ENCODE data around the gene TIGD3.

The TIGD3 gene

GRCh38 chr11:65375012-65375411 is 20.5 kb downstream of the TIGD3 start:
- DNase-seq = no peak

- no peak for DNase-seq
Measured at GRCh38 chr11:65376138-65376713, 21.7 kb downstream of the TIGD3 start.

DNA sequence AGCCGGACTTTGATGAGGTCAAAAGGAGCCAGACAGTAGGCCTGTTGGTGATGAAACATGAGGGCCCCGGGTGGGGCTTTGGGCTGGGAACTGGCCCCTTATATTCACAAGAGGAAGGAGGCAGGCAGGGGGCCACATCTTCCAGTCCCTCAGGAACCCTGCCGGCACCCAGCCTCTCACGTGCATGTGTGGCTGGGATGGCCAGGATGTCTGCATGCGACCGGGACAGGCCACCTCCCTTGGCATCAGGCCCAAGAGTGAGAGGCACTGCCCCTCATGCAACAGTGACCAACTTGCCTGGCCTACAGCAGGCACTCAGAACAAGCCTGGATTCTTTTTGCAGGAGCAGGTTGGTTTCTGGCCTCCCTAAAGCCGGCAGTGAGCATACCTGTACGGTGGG is 22.5 kb downstream of the TIGD3 start:
- DNase-seq = no peak

DNA sequence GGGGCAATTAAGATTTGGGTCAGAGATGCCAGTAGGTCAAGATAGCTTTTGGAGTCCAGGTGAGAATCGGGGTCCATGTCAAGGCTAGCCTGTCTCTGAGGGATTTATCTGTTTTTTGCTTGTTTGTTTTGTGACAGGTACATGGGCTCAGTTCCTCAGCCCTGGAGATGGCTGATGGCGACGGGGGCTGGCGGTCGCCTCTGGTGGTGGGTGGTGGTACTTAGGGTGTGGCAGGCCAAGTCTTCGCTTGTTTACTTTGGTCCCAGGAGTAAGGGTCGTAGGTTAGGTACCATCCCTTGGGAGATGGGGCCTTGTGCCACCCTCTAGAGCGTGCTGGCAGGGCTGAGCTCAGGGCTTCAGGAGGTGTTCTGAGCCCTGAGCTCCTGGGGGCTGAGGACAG is 23.2 kb downstream of the TIGD3 start:
- DNase-seq = no peak

GRCh38 chr11:65378208-65378927 is 23.8 kb downstream of the TIGD3 start:
- no peak for DNase-seq

DNA sequence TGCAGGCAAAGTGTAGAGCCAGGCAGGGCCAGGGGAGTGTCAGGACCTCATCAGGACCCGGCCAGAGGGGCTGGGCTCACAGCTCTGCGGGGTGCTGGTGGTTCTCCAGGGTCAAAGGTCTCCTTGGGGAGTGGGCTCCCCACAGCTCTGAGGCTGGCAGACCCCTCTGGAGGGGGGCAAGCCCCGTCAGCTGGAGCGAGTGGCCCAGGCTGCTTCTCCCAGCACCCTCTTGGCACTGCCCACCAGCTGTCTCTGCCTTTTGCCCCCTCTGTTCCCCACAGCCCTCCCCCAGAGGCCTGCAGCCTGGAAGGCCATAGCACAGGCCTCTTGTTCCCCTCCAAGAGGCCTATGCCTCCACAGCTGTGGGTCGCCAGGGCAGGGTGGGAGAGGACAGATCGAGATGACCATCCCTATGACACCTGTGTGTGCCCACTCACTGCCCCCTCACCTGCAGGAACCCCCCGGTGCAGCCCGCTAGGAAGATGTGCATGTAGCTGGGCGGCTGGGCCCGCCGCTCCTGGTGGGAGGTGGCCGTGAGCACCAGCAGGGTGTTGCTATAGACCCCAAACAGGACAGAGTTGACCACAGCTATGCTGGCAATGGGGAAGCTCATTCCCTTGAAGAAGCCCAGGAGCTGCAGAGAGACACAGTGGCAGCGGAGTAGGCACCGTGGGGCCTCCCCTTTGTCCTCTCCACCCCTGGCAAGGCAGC is 24.5 kb downstream of the TIGD3 start:
- no peak for DNase-seq

DNA sequence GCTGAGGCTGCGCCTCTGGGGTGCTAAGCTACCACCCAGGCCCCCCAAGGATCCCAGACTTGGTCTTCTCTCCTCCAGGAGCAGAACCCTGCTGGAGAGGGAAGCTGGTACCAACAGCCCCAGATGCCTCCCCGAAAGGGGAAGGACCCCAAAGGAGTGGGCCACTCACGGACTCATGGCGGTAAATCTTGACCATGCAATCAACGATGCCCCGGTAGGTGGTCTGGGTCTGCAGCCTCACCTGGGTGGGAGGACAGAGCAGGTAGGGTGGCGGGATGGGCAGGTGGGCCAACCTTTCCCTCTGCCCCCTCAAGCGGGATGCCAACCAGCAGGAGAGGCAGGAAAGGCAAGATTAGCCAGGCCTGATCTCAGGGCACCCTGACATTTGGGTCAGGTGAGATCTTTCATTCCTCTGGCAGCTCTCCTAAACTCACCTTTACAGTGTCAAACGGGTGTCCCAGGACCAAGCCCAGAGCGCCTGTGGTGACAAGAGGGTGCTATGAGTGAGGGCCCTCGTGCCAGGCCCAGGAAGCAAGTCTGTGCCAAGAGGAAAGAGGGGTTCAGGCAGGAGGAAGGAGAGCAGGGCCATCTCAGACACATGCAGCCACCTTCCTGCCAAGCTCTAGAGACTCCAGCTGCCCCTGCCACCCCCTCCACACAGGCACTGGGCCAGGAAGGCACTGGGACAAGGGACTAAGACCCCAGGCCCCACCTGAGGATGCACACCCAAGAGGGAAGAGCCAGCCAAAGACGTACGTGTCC is 25.3 kb downstream of the TIGD3 start:
- DNase-seq = no peak

DNA sequence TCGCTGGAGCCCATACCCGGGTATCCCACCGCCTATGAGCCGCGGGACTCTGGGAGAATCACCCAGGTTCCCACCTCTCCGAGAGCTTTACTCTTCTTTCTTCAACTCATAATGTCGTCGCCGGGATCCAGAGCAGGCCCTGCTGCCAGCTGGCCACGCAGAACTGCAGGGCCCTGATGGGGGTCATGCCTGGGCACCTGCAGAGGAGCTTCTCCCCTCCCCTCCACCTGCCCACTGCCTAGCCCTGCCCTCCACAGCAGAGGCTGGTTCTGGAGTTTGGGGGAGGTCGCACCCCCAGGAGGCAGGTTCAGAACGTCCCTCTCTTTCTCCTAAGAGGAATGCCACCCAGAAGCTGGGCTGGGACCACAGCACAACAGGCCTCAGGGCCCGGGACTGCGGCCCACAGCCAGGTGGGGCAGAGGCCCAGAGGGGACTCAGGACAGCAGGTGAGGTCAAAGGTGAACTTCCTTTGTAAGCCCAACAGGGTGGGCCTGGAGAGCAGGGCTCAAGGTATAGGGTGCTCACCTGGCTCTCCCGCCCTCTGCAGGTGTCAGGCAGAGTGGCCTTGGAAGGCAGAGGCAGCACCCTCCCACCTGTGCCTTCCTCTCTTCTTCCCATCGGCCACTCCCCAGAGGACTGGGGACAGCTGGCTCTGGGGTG is 26.0 kb downstream of the TIGD3 start:
- DNase-seq = no peak

DNA sequence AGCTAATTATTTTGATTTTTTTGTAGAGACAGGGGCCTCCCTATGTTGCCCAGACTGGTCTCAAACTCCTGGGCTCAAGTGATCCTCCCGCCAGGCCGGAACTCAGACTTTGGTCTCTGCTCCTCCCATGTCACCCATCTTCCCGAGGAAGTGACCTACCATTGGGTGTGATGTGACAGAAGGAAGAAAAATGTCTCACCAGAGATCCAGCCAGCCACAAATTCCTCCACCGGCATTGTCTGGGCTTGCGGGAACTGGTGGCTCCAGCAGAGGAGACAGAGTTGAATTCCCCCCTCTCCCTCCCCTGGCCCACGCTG is 27.1 kb downstream of the TIGD3 start:
- DNase-seq = no peak

DNA sequence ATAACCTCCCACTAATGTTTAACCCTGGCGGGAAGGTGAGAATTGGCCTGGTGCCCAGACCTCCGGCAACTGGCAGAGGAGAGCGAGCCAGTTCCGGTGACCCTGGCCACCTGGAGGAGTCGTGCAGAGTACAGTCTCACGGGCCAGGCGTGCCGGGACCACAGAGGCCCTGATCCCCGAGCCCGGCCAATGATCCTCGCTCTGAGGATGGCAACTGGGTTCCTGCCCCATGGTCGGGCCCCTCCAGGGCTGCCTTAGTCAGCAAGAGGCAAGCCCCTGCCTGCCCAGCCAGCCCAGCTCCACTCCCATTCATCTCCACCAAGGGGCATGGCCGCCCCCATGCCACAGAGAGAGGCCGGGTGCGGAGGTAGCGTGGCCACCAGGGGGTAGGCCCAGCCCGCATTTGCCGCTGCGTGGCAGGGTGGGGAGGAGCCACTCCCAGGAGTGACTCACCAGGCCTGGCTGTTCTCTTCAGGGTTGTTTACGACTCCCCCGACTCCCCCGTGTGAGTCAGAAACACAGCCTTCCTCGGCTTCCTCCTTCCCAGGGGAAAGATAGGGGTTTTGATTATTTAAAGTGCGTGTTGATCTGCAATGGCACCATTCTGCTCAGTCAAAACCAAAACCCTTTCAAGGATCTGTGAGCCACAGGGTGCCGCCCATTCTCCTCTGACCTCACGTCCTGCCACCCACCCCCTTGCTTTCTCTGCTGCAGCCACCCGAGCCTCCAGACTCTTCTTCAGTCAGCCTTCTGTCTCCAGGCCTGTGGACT is 27.7 kb downstream of the TIGD3 start, which contains the start of gene SLC25A45:
Gene SLC25A45 (minus strand): TSS at position 614 of the 771 bp plus-strand sequence. CDS start 695 bp downstream, outside the sequence.
- DNase-seq = peak; percentile 96

- DNase-seq = no peak
Measured at GRCh38 chr11:65382804-65383368, 28.3 kb downstream of the TIGD3 start.

DNA sequence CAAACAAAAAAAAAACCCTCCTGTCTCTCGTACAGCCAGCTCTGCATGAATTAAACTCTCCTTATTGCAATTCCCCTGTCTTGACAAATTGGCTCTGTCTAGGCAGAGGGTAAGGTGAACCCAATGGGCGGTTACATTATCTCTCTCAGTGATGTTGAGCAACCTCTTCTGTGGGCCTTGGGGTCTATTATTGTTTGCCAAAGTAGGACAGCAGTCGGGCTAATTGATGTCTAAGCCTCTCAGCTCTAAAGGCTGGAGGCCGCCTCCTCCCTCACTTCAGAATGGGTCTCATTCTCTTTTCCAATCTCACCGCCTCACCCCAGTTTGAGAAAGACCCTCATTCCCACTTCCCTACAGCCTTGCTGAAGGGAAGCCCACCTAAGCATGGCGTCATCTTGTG is 29.2 kb downstream of the TIGD3 start:
- no peak for DNase-seq

GRCh38 chr11:65384301-65384889 is 29.8 kb downstream of the TIGD3 start:
- DNase-seq = no peak

DNA sequence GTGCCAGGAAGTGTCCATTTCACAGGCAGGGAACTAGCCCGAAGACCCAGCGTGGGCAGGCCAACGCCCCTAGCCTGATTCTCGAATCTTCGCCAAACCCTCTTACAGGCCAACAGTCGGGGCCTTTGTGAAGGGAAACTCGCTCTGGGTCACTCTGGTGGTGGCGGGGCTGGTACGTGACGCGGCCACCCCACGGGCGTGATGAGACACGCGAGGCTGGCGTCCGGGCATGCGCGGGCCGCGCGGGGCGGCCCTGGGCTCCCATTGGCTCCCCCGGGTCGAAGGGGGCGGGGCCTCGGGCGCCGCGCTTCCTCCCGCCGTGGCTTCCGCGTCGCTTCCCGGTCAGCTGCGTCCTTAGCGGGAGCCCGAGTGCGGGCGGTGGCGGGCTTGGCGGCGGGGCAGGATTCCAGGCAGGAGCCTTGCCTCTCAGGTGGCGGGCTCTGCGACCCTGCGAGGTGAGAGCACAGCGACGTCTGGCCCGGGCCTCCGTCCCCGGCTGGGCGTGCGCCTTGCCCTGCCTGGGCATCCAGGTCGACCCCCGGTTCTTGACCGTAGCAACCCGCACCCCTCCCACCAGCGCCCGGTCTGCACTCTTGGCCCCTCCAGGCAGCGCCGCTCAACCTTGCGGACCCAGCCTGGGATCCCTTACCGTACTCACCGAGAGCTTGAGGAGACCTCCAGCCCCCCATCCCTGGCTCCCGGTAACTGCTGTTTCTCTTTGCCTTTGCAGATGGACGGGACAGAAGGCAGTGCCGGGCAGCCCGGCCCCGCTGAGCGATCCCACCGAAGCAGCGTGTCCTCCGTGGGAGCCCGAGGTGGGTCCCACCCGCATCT is 32.0 kb downstream of the TIGD3 start, which contains the start of gene FRMD8:
Gene FRMD8 (plus strand): TSS at position 331 of the 834 bp plus-strand sequence. CDS start 400 bp downstream, at position 731.
- peak; percentile 57 for DNase-seq

DNA sequence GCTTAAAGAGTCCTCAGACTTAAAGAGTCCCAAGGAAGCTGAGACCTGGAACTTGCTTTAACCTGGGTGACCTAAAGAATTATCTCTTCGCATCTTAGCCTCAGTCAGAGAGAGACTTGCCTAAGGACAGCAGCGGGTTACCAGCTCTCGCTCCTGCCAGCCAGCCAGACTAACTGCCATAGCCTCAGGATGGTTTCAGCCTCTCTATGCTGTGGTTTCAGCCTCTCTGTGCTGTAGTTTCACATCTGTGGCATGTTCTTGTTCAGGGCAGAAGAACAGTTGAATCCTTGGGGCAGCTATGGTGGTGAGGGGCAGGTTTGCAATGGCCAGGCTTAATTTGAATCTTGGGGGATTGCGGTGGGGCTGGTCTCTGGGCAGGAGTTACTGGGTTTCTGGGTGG is 34.2 kb downstream of the TIGD3 start:
- DNase-seq = no peak

GRCh38 chr11:65389294-65389980 is 34.9 kb downstream of the TIGD3 start:
- DNase-seq = no peak

DNA sequence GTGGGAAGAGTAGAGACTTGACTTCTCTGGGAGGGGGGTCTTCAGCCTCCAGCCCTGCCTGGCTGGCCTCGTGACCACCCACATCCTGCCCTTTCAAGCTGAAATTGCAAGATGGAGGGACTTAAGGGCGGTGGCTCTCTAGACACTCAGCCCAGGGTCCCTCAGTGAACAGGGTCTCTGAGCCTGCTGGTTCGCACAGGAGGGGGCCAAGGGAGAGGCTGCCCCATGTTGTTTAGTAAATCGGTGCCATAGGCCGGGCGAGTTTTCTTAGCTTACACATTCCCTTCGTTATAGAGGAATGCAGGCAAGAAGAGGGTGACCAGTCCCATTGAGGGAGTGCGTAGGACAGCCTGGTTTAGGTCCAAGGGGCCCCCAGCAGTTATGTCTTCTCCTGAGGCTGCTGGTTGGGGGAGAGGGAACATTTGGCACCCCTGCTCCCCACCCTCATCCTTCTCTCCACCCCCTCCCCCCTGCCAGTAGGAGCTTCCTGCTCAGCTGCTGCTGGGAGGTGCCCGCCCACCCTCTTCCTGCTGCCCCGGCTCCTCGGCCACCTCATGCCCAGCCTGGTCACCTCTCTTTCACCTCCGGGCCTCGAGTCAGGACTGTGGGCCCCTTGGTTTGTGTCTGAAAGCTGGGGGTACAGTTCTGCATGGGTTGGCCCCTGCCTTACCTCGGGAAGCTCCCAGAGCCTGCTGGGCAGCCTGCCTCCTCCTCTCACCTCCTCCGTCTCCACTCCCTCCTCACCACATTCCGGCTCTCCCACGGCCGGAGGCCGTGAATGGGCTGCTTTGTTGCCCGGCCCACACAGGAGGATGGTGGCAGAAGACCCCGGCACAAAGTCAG is 35.8 kb downstream of the TIGD3 start:
- DNase-seq = no peak

DNA sequence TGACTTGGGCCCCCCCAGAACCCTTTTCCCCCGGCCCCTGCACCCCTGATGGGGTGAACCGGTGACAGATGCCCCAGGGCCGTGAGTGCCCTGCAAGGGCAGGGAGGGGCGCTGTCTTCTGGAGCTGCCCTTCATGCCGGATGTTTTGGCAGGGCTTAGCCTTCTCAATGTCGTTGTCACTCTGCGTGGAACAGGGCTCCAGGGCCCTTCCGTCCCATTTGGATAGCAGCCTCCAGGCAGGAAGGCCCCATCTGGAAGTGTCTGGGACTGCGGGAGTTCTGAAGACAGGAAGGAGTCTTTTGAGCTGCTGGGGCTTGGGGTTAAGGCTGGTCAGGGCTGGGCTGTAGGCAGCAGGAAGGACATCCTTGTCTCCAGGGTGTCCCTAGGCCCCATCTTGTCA is 36.4 kb downstream of the TIGD3 start:
- no peak for DNase-seq
